SK-N-MC (cell line): Measurements from ENCODE around the gene ENTPD1.

Experiments used
- DNase-seq: peaks from one replicate; pipeline ENCODE4 v3.0.0-alpha.2; 2011; ENCODE audit warnings: low read depth, low spot score
- H3K27ac ChIP-seq: fragments of 200-600 bp; sonication (generic); 2 replicates; pipeline ENCODE4 v1.5.1; 2016; ENCODE audit warnings: mixed run types
- H3K36me3 ChIP-seq: fragments of 200-600 bp; sonication (generic); 2 replicates; pipeline ENCODE4 v1.6.1; 2017; ENCODE audit warnings: antibody characterized with exemption, low read length, mixed read lengths; ENCODE audit not compliant: insufficient read depth
- H3K4me3 ChIP-seq: fragments of 200-600 bp; sonication (generic); 2 replicates; pipeline ENCODE4 v1.5.1; 2016
- H3K9ac ChIP-seq: fragments of 200-600 bp; sonication (generic); 2 replicates; pipeline ENCODE4 v1.8.0; 2017; ENCODE audit warnings: mixed run types, mixed read lengths; ENCODE audit not compliant: insufficient read length
- H3K9me3 ChIP-seq: fragments of 200-600 bp; sonication (generic); 2 replicates; pipeline ENCODE4 v1.6.1; 2017; ENCODE audit warnings: low read depth, mild to moderate bottlenecking, antibody characterized with exemption, low read length, moderate library complexity, mixed read lengths
- EZH2 ChIP-seq: fragments of 200-600 bp; sonication (generic); IDR thresholded peaks from one replicate; pipeline ENCODE4 v1.6.1; 2017; ENCODE audit warnings: antibody characterized with exemption
- FOXP2 ChIP-seq: optimal IDR thresholded peaks from 2 replicates; pipeline ENCODE3; 2011; ENCODE audit warnings: mild to moderate bottlenecking, moderate library complexity; ENCODE audit not compliant: insufficient read depth; ENCODE audit errors: extremely low read length, control extremely low read depth
- POLR2AphosphoS5 ChIP-seq: IDR thresholded peaks from 2 replicates; pipeline ENCODE4 v1.6.1; 2012; ENCODE audit warnings: mild to moderate bottlenecking, low read depth, low read length, borderline replicate concordance

ENTPD1 gene

DNA sequence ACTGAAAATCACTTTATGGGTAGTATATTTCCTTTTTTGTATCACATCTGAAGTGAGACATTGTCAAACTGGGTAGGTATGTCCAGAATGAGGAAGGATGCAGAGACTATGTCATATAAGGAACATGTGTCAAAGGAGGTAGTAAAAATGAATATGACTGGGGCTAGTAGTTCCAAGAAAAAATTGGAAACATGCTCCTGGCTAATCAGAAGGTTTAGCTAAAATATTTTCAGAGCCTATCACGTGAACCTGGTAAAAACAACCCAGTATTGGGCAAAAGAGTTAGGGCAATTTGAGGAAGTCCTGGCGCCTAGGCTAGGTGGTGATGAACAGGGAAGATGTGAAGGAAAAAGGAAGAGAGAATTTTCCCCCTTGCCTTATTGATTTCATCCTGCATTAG lies 26.4 kb downstream of the ENTPD1 start:
- no peaks in the 10 kb centered on the region for H3K36me3 ChIP-seq
- no peak overlapping the region for H3K27ac ChIP-seq
- no peak overlapping the region for H3K4me3 ChIP-seq
- no peak for DNase-seq
- no peaks in the 10 kb centered on the region for H3K9me3 ChIP-seq
- H3K9ac ChIP-seq = no peak overlapping the region
- no peak for TF ChIP-seq POLR2AphosphoS5
- no peak for TF ChIP-seq FOXP2
- TF ChIP-seq EZH2 = no peak

DNA sequence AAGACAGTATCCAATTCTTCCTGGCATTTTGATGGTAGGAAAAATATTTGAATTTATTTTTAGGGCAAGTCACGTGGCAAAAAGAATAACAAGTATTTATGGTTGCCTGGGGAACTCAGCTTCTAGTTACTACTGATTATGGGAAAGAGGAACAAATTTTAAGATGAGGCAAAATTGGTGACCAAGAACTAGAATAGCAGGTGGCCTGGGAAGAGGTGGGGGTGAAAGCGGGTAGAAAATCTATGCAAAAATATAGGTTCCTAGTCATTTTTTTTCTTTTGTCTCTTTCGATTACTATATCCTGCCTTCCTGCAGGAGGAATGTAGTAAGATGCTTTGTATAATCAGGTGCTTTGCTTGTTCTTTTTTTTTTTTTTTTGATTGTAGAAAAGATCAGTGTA lies 27.8 kb downstream of the ENTPD1 start:
- DNase-seq = no peak
- Histone ChIP-seq H3K9me3 (no peaks in the 10 kb centered on the region), H3K9ac (no peak overlapping the region), H3K27ac (no peak overlapping the region), H3K4me3 (no peak overlapping the region), H3K36me3 (no peaks in the 10 kb centered on the region)
- TF ChIP-seq EZH2 (no peak), POLR2AphosphoS5 (no peak), FOXP2 (no peak)

DNA sequence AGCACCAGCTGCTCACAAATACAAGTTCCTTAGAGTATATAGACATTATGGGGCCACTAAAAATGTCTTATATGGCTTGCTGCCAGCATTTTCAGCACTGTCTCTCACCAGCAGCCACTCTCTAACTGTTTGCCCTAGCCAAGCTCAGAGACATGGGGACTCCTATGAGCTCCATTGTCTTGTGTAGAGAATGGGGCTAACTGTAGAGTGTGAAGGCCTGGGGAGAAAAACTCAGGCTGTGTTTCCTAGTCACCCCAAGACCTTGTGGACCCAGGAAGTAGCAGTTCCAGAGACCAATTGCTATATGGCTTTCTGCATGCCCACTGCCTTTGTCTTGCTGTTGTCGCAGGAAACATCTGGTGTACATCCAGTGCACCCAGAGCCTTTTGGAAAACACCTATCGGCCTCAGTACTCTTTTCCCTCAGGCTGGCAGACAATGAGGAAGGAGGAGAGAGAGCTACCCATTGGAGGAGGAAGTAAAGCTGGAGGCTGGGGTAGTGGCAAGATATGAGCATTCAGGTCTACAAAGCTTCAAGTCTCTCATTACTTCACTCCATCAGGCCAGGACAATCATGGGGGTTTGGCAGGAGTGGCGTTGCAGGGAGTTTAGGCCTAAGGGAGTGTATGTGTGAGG lies 28.4 kb downstream of the ENTPD1 start:
- no peak overlapping the region for H3K9ac ChIP-seq
- H3K9me3 ChIP-seq = no peaks in the 10 kb centered on the region
- DNase-seq = no peak
- TF ChIP-seq FOXP2 (no peak), POLR2AphosphoS5 (no peak)
- H3K4me3 ChIP-seq = no peak overlapping the region
- H3K36me3 ChIP-seq = no peaks in the 10 kb centered on the region
- no peak overlapping the region for H3K27ac ChIP-seq

DNA sequence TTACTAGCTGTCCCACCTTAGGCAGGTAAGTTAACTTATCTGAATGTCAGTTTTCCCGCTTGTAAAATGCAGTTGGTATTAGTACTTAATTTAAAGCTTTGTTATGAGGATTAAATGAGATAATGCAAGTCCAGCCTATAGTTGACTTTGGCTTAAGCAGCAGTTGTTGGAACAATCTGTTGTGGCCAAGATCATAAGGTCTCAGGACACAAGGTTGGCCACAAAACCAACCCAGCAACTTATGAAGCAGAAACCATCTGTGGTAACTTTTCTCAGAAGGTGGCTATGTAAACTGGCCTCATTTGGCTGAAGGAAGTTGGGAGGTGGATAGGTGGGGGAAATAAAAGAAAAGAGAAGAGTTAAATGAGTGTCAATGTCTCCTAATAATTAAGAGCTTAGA lies 29.4 kb downstream of the ENTPD1 start:
- no peak overlapping the region for H3K27ac ChIP-seq
- no peak for DNase-seq
- no peak overlapping the region for H3K4me3 ChIP-seq
- H3K9ac ChIP-seq = no peak overlapping the region
- TF ChIP-seq FOXP2 = no peak
- TF ChIP-seq EZH2 = no peak
- TF ChIP-seq POLR2AphosphoS5 = no peak
- no peaks in the 10 kb centered on the region for H3K9me3 ChIP-seq
- H3K36me3 ChIP-seq = no peaks in the 10 kb centered on the region

DNA sequence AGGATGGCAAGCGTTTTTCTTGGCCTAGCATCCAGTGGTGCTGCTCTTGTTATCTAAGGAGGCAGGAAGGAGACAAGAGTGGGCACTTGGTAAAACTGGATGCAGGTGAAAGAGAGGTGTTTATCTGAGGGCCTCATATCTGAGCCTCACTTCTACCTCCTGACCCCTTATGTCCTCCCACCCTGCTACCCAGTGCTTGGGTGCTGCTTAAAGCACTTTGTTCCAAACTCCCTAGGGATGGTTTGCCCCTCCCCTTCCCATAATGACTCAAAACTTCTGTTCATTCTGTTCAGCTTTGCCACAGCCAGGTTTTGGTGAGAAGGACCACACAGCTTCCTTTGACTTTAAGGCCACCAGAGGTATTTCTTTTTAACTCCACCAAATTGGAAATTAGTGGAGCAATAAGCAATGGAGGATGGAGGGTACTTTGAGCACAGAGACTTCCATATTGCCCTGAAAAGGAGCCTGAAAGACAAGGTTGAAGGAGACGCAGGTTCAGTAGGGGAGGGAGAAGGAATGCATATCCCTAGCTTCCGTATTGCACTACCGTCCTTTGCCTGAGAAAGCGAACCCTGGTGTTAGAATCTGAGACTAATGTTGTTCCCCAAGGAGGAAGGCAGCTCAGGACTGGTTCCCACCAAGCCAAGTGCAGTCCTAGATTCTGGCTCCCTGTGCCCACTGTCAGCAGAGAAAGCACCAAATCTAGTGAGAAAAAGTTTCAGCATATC lies 30.1 kb downstream of the ENTPD1 start:
- H3K27ac ChIP-seq = no peak overlapping the region
- no peaks in the 10 kb centered on the region for H3K36me3 ChIP-seq
- TF ChIP-seq POLR2AphosphoS5 = no peak
- TF ChIP-seq FOXP2 = no peak
- no peak for TF ChIP-seq EZH2
- H3K4me3 ChIP-seq = no peak overlapping the region
- no peak for DNase-seq
- H3K9me3 ChIP-seq = no peaks in the 10 kb centered on the region
- no peak overlapping the region for H3K9ac ChIP-seq

DNA sequence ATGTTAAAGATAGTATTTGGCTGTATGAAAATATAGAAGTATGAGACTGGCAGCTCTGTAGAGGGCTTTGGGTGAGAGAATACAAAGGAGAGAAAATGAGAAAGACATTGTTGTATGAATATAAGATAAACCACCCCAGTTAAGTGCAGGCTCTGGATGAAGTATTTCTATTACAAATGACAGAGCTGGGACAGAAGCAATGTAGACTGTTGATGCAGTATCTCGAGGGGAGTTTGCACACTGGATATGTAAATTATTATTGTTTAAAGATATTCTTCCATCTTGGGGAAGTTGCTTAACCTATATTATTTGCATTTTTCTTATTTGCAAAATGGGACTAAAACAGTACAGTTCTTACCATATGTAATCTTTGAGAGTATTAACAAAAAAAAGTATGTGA lies 31.5 kb downstream of the ENTPD1 start:
- no peak overlapping the region for H3K4me3 ChIP-seq
- H3K27ac ChIP-seq = no peak overlapping the region
- TF ChIP-seq FOXP2 = no peak
- no peak for TF ChIP-seq POLR2AphosphoS5
- no peak for TF ChIP-seq EZH2

DNA sequence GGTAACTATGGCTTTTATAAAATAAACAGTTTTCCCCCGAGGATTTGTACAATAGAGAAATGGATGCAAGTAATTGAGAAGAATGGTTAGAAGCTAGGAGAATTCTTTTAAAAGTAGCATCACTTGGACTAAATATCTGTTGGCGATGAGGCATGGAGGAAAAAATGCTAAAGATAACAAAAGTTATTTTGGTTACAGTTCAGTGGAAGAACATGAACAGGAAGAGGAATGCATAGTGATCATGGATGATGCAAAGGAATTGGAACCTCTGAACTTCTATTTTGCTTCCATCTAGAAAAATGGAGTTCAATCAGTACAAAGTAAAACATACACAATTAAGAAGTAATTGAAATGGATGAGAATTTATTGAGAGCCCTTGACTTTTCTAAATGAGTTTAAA lies 32.9 kb downstream of the ENTPD1 start:
- H3K27ac ChIP-seq = no peak overlapping the region
- no peak for TF ChIP-seq POLR2AphosphoS5
- TF ChIP-seq FOXP2 = no peak
- no peak for DNase-seq
- H3K9me3 ChIP-seq = no peaks in the 10 kb centered on the region
- no peaks in the 10 kb centered on the region for H3K36me3 ChIP-seq
- H3K9ac ChIP-seq = no peak overlapping the region
- H3K4me3 ChIP-seq = no peak overlapping the region

More for the DNA sequence above, 31.5 kb downstream of the ENTPD1 start:
- no peaks in the 10 kb centered on the region for H3K9me3 ChIP-seq
- H3K36me3 ChIP-seq = no peaks in the 10 kb centered on the region
- no peak overlapping the region for H3K9ac ChIP-seq
- DNase-seq = no peak

DNA sequence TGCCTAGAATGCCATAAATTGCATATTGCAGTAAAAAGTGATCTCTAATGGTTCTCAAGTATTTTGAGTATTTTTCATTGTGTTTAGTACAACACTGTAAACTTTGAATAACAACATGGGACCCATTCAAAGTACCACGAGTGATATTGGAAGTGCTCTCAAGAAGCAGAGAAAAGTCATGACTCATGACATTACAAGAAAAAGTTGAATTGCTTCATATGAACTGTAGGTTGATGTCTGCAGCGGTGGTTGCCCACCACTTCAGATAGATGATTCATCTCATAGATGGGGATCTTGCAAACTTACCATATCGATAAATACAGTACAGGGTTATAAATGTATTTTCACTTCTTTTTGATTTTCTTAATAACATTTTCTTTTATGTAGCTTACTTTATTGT lies 33.9 kb downstream of the ENTPD1 start:
- no peak overlapping the region for H3K4me3 ChIP-seq
- H3K9me3 ChIP-seq = no peaks in the 10 kb centered on the region
- H3K9ac ChIP-seq = no peak overlapping the region
- TF ChIP-seq EZH2 = no peak
- TF ChIP-seq POLR2AphosphoS5 = no peak
- TF ChIP-seq FOXP2 = no peak
- no peak overlapping the region for H3K27ac ChIP-seq
- no peaks in the 10 kb centered on the region for H3K36me3 ChIP-seq
- no peak for DNase-seq

DNA sequence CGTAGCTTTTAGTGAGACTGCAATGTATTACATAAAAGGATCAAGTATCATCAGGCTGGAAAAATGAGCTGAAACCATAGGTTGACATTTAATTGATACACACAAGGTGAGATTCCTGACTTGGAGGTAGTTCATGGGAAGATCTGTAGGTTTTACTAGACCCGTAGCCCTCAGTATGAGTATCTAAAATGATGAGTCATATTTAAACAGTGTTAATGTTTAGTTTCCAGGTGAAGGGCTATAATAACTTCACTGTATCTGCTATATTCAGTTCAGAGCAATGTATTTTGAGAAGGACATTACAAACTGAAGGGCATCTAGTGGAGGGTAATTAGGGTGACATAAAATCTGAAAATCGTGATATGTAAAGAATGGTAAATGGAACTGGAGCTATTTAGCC lies 35.0 kb downstream of the ENTPD1 start:
- TF ChIP-seq FOXP2 (no peak), POLR2AphosphoS5 (no peak), EZH2 (no peak)
- no peak overlapping the region for H3K4me3 ChIP-seq
- H3K27ac ChIP-seq = no peak overlapping the region
- H3K9me3 ChIP-seq = no peaks in the 10 kb centered on the region
- no peak overlapping the region for H3K9ac ChIP-seq
- no peak for DNase-seq
- H3K36me3 ChIP-seq = no peaks in the 10 kb centered on the region
